IMR-90 (cell line): ENCODE results near the gene SH2D5. TPM values are rescaled to one million over a fixed set of nuclear protein-coding genes. Genes with fewer than 3 reads are reported as not detected.

Experiments
- ATAC-seq: fragments of 200-7000 bp; cut with Tn5 transposase; 2 replicates; pipeline ENCODE4 v1.9.1; 2020; ENCODE audit warnings: low read depth, mild to moderate bottlenecking, moderate library complexity
- BruUV-seq: library from RNA; stranded (reverse); fragments of 400-500 nt; replicated peaks from 2 replicates; lab custom pipeline; 2021; lab: Mats Ljungman, UMichigan
- CTCF ChIA-PET: fragments of 300-600 bp; formaldehyde crosslinking; extraction: SDS; loops from one replicate; lab custom pipeline; 2021; ENCODE audit warnings: antibody characterized with exemption; lab: Yijun Ruan, JAX
- POLR2A ChIA-PET: fragments of 300-600 bp; sonication (Branson Sonifier 250); formaldehyde crosslinking; loops from one replicate; lab custom pipeline; 2022; ENCODE audit warnings: antibody characterized with exemption; ENCODE audit not compliant: unreplicated experiment; lab: Charles Lee
- DNase-seq: peaks from one replicate; pipeline ENCODE4 v3.0.0; 2013
- H2AFZ ChIP-seq: replicated peaks from 2 replicates; pipeline ENCODE3; 2013; ENCODE audit warnings: low read length, mild to moderate bottlenecking; ENCODE audit not compliant: poor library complexity
- H2AK5ac ChIP-seq: 2 replicates; pipeline ENCODE4 v1.6.1; 2013; ENCODE audit warnings: low read depth, low read length, inconsistent platforms
- H2AK9ac ChIP-seq: replicated peaks from 2 replicates; pipeline ENCODE3; 2013; ENCODE audit warnings: mild to moderate bottlenecking, low read depth, low read length, moderate library complexity; ENCODE audit not compliant: poor library complexity
- H2BK120ac ChIP-seq: 2 replicates; pipeline ENCODE4 v1.6.1; 2013; ENCODE audit warnings: low read depth, low read length, inconsistent platforms
- H2BK15ac ChIP-seq: 3 replicates; pipeline ENCODE4 v1.6.1; 2013; ENCODE audit warnings: low read depth, low read length, inconsistent platforms
- H2BK20ac ChIP-seq: 2 replicates; pipeline ENCODE4 v1.6.1; 2013; ENCODE audit warnings: low read depth, mild to moderate bottlenecking, inconsistent platforms, low read length, moderate library complexity
- H2BK5ac ChIP-seq: 2 replicates; pipeline ENCODE4 v1.6.1; 2013; ENCODE audit warnings: mild to moderate bottlenecking, low read depth, low read length, inconsistent platforms; ENCODE audit not compliant: poor library complexity, severe bottlenecking
- H3K14ac ChIP-seq: replicated peaks from 2 replicates; pipeline ENCODE4 v1.6.1; 2013; ENCODE audit warnings: low read depth, low read length, inconsistent platforms
- H3K18ac ChIP-seq: 2 replicates; pipeline ENCODE4 v1.6.1; 2013; ENCODE audit warnings: low read depth, low read length, control low read depth
- H3K23ac ChIP-seq: 2 replicates; pipeline ENCODE4 v1.6.1; 2013; ENCODE audit warnings: low read depth, low read length, inconsistent platforms
- H3K27ac ChIP-seq: 2 replicates; pipeline ENCODE4 v1.5.1; 2013; ENCODE audit warnings: mild to moderate bottlenecking, control low read depth, low read length; ENCODE audit not compliant: insufficient read depth
- H3K27me3 ChIP-seq: 2 replicates; pipeline ENCODE4 v1.6.1; 2013; ENCODE audit warnings: low read length; ENCODE audit not compliant: control insufficient read depth, insufficient read depth
- H3K36me3 ChIP-seq: 2 replicates; pipeline ENCODE4 v1.6.1; 2013; ENCODE audit warnings: low read length, mixed read lengths; ENCODE audit not compliant: control insufficient read depth, insufficient read depth
- H3K4ac ChIP-seq: 2 replicates; pipeline ENCODE4 v1.6.1; 2013; ENCODE audit warnings: low read depth, low read length, inconsistent platforms
- H3K4me1 ChIP-seq: 2 replicates; pipeline ENCODE4 v1.6.1; 2013; ENCODE audit warnings: low read length, mixed read lengths; ENCODE audit not compliant: control insufficient read depth, insufficient read depth
- H3K4me2 ChIP-seq: 2 replicates; pipeline ENCODE4 v1.6.1; 2013; ENCODE audit warnings: low read depth, mild to moderate bottlenecking, control low read depth, low read length, moderate library complexity
- H3K4me3 ChIP-seq: 2 replicates; pipeline ENCODE4 v1.5.1; 2013; ENCODE audit warnings: low read depth, mild to moderate bottlenecking, control low read depth, low read length, moderate library complexity; ENCODE audit not compliant: insufficient read depth
- H3K56ac ChIP-seq: 2 replicates; pipeline ENCODE4 v1.6.1; 2013; ENCODE audit warnings: low read length, inconsistent platforms; ENCODE audit not compliant: insufficient read depth; ENCODE audit errors: extremely low read depth
- H3K79me1 ChIP-seq, 2 experiments: 2 replicates each; pipeline ENCODE4 v1.6.1; 2013; ENCODE audit warnings: low read length in 2 of 2, inconsistent platforms in 1 of 2, low read depth in 1 of 2
- H3K9ac ChIP-seq: 2 replicates; pipeline ENCODE4 v1.6.1; 2013; ENCODE audit warnings: low read depth, low read length, control low read depth
- H3K9me1 ChIP-seq: 2 replicates; pipeline ENCODE4 v1.6.1; 2013; ENCODE audit warnings: low read length, inconsistent platforms; ENCODE audit not compliant: insufficient read depth
- H3K9me3 ChIP-seq: 2 replicates; pipeline ENCODE4 v1.6.1; 2013; ENCODE audit warnings: low read length; ENCODE audit not compliant: control insufficient read depth, insufficient read depth
- H4K20me1 ChIP-seq: 2 replicates; pipeline ENCODE4 v1.6.1; 2013; ENCODE audit warnings: low read length, inconsistent platforms; ENCODE audit not compliant: insufficient read depth
- H4K5ac ChIP-seq: 2 replicates; pipeline ENCODE4 v1.6.1; 2013; ENCODE audit warnings: mild to moderate bottlenecking, low read depth, low read length, control low read depth
- H4K8ac ChIP-seq, 2 experiments: 2 replicates each; pipeline ENCODE4 v1.6.1; 2013; ENCODE audit warnings: low read depth in 2 of 2, low read length in 2 of 2, control low read depth in 1 of 2, inconsistent platforms in 1 of 2
- H4K91ac ChIP-seq: 2 replicates; pipeline ENCODE4 v1.6.1; 2013; ENCODE audit warnings: low read depth, low read length, inconsistent platforms; ENCODE audit not compliant: insufficient read depth
- CEBPB ChIP-seq: IDR thresholded peaks from 2 replicates; pipeline ENCODE4 v1.6.1; 2012; ENCODE audit warnings: low read depth, low read length, improper control_type of control experiment
- MAFK ChIP-seq: IDR thresholded peaks from 2 replicates; pipeline ENCODE4 v1.6.1; 2012; ENCODE audit warnings: low read depth, low read length, improper control_type of control experiment
- WGBS, 2 experiments: methylation state at CpG; one replicate each; pipeline versions ENCODE4 v1.1.5 to v1.1.7; 2013; ENCODE audit warnings: missing lambda C conversion rate in 2 of 2; ENCODE audit not compliant: insufficient read length in 1 of 2; ENCODE audit errors: extremely low coverage in 2 of 2; 5-methylcytosine and 5-hydroxymethylcytosine counted together
- dilution Hi-C: fragments of 300-500 bp; cut with HindIII; formaldehyde crosslinking; loops from one replicate; pipeline ENCODE4 v1.14.3; 2018; ENCODE audit warnings: low sequenced_read_pairs; ENCODE audit not compliant: unreplicated experiment
- in situ Hi-C: fragments of 300-500 bp; cut with MboI; formaldehyde crosslinking; loops from 3 replicates; pipeline ENCODE4 v1.14.3; 2019; ENCODE audit warnings: low sequenced_read_pairs, inconsistent platforms, mixed read lengths
- intact Hi-C: fragments of 100-400 bp; cut with micrococcal nuclease; formaldehyde crosslinking; loops from 2 replicates; pipeline ENCODE4 v1.10.0; 2022
- polyA plus RNA-seq, 3 experiments: library from polyadenylated mRNA; depleted of rRNA; stranded (reverse); fragments of >200 nt; gene quantifications; 2 replicates each; pipeline ENCODE4 v1.2.3, GENCODE V29; 2012; ENCODE audit warnings: low replicate concordance in 1 of 3
- total RNA-seq: library from RNA; depleted of rRNA; stranded (reverse); fragments of >200 nt; gene quantifications from 2 replicates; pipeline ENCODE4 v1.2.3, GENCODE V29; 2012

Gene SH2D5
- total and polyA plus RNA-seq, 2 of the 4 experiments (the other 2 are of a cell fraction): 7.2 to 14.4 TPM

GRCh38 chr1:20771780-20772179, 39.3 kb upstream of the SH2D5 start:
- no peak for TF ChIP-seq MAFK
- peak; percentile 63; the same call in 1 of the 2 replicates for TF ChIP-seq CEBPB
- Histone ChIP-seq H3K27ac (no peak overlapping the region), H3K23ac (no peak overlapping the region), H3K56ac (no peak overlapping the region), H3K4me3 (no peak overlapping the region), H3K4me1 (no peaks in the 10 kb centered on the region), H2AFZ (no peak overlapping the region), H3K79me1 (peaks cover 35 to 53% of the 10 kb centered on the region in 2 experiments), H4K91ac (no peak overlapping the region), H2BK120ac (no peak overlapping the region), H2BK20ac (no peak overlapping the region), H3K14ac (no peak overlapping the region), H2AK9ac (no peak overlapping the region), H3K9ac (no peak overlapping the region), H3K4me2 (no peak overlapping the region), H3K36me3 (peaks cover 55% of the 10 kb centered on the region), H4K5ac (no peak overlapping the region), H3K4ac (no peak overlapping the region), H4K8ac (no peak overlapping the region), H3K9me1 (peaks cover 8% of the 10 kb centered on the region), H4K20me1 (peaks cover 22% of the 10 kb centered on the region; the same call in 1 of the 2 replicates), H3K18ac (no peak overlapping the region), H2AK5ac (no peak overlapping the region), H3K9me3 (no peaks in the 10 kb centered on the region), H2BK15ac (no peak overlapping the region), H3K27me3 (no peaks in the 10 kb centered on the region), H2BK5ac (no peak overlapping the region)
- no TSS peak for BruUV-seq
- intact Hi-C loops: no loop called here
- no peak for ATAC-seq
- DNase-seq: no peak
- ChIA-PET POLR2A (no interaction called here), CTCF (interaction anchor here (0.6 to 0.9 kb wide), 2 partner anchors 29 to 75 kb away, joined by 3 to 4 read pairs; no protein-coding TSS in a partner anchor)
- WGBS, 2 experiments: no CpG with 5 or more reads among the region's 3 CpGs
- in situ Hi-C loops: no loop called here
- dilution Hi-C loops: no loop called here
